ENCODE results near the gene CMSS1. TPM values are rescaled to one million over a fixed set of nuclear protein-coding genes. Genes with fewer than 3 reads are reported as not detected.

Gene CMSS1
- total and polyA plus RNA-seq, 2 of the 13 experiments (the other 11 are each of a cell fraction or from before 2014, with no cell fraction given) = 6.4 to 48.7 TPM

- TF ChIP-seq BRCA1 (CRISPR knock-in tag; IDR thresholded peaks at IDR 0.05) (no peak), ZBTB10 (CRISPR knock-in tag; IDR thresholded peaks at IDR 0.05; ENCODE audit: borderline replicate concordance) (no peak), HOXA3 (CRISPR knock-in tag; IDR thresholded peaks at IDR 0.05) (no peak), ZMYM2 (CRISPR knock-in tag; IDR thresholded peaks at IDR 0.05) (peak; percentile 60), NFIB (CRISPR knock-in tag; IDR thresholded peaks at IDR 0.05; ENCODE audit: borderline replicate concordance) (no peak), PRDM10 (CRISPR knock-in tag; IDR thresholded peaks at IDR 0.05; ENCODE audit: low read depth) (no peak), SCMH1 (CRISPR knock-in tag; IDR thresholded peaks at IDR 0.05; ENCODE audit: borderline replicate concordance) (no peak), ZNF687 (CRISPR knock-in tag; IDR thresholded peaks at IDR 0.05) (no peak), ATF7-NPFF (CRISPR knock-in tag; IDR thresholded peaks at IDR 0.05; ENCODE audit: low read depth) (no peak), RAD51 (IDR thresholded peaks at IDR 0.05; ENCODE audit: borderline replicate concordance) (no peak), ZNF543 (CRISPR knock-in tag; IDR thresholded peaks at IDR 0.05) (no peak), ZNF577 (CRISPR knock-in tag; IDR thresholded peaks at IDR 0.05; ENCODE audit: borderline replicate concordance, low read depth) (no peak), TBX3 (IDR thresholded peaks at IDR 0.05; ENCODE audit: borderline replicate concordance) (no peak), MEF2D (CRISPR knock-in tag; IDR thresholded peaks at IDR 0.05) (no peak)
Measured at GRCh38 chr3:99955773-99956562, 138.3 kb downstream of the CMSS1 start (continued).

Measured in HepG2 (cell line).